ENCODE measurements around the gene RIC1.
"Not testable (repeated sequence)": the region's sequence is repeated elsewhere in the genome, so short reads cannot be mapped to it uniquely, and the experiment has no call there.

Gene RIC1

GRCh38 chr9:5787759-5788302 is 158.9 kb downstream of the RIC1 start:
- DNase-seq (ENCODE audit: low read depth in 2 of 2) = no peak

GRCh38 chr9:5789489-5789888 is 160.6 kb downstream of the RIC1 start:
- no peak for DNase-seq (ENCODE audit: low read depth in 2 of 2)

- no peak for DNase-seq (ENCODE audit: low read depth in 2 of 2)
Observed at GRCh38 chr9:5790923-5791322, 162.0 kb downstream of the RIC1 start.

GRCh38 chr9:5791870-5792269 is 163.0 kb downstream of the RIC1 start:
- no peak for DNase-seq (ENCODE audit: low read depth in 2 of 2)

DNA sequence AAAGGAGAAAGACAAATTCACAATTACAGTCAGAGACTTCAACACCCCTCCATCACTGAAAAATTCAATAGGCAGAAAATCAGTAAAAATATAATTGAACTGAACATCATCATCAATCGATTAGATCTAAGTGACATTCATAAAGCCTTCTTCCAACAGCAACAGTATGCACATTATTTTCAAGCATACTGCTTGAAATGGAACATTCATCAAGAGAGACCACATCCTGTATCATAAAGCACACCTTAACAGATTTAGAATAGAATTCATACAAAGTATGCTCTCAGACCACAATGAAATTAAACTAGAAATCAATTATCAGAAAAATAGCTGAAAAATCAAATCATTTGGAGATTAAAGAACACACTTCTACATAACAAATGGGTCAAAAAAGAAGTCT is 164.9 kb downstream of the RIC1 start:
- DNase-seq (ENCODE audit: low read depth in 2 of 2) = no peak

- DNase-seq (ENCODE audit: low read depth in 2 of 2) = no peak
Observed at GRCh38 chr9:5796298-5796697, 167.4 kb downstream of the RIC1 start.

GRCh38 chr9:5798581-5798980 is 169.7 kb downstream of the RIC1 start:
- no peak for DNase-seq (ENCODE audit: low read depth in 2 of 2)

GRCh38 chr9:5799314-5799713 is 170.4 kb downstream of the RIC1 start:
- no peak for DNase-seq (ENCODE audit: low read depth in 2 of 2)

DNA sequence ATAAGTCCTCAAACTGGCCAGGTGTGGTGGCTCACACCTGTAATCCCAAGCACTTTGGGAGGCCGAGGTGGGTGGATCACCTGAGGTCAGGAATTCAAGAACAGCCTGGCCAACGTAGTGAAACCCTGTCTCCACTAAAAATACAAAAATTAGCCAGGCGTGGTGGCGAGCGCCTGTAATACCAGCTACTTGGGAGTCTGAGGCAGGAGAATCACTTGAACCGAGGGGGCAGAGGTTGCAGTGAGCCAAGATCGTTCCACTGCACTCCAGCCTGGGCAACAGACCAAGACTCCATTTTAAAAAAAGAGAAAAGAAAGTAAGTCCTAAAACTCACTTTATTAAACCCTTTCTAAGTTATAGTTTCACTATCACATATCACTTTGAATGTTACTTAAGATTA is 171.5 kb downstream of the RIC1 start:
- not testable (repeated sequence) for DNase-seq (ENCODE audit: low read depth in 2 of 2)

- DNase-seq (ENCODE audit: low read depth in 2 of 2) = no peak
Observed at GRCh38 chr9:5800969-5801738, 172.2 kb downstream of the RIC1 start.

DNA sequence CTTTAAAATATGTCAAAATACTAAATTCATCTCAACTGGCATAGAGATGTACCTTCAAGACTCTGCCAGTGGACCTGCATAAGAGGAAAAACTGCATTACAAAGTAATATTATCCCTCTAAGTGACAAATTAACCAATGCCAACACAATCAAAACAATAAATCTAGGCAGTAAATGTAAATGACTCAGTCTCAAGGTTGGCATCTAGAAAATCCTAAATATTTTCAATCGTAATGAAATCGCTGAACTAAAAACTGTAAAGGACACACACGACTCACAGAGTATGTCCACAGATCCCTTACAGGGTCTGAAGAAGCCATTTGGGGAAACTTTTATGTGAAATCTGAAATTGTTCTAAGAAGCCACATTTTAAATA is 172.8 kb downstream of the RIC1 start:
- DNase-seq (ENCODE audit: low read depth in 2 of 2) = no peak

DNA sequence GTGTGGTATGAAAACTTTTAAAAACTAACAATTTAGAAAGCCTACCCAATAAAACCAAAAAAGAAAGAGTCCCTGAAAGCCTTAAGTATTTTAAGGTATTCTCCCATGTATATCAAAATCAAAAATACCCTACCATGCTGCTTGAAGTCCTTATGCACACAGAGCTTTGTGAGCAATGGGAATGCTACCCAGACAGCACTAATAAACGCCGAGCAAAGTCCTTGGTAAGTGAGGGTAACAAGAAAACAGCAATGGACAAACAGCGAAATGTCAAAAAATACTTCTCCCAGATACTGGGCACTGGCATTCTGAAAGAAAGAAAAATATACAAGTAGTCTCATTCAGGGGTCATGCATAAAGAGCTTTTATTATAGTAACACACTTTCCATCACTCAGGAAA is 176.6 kb downstream of the RIC1 start:
- DNase-seq (ENCODE audit: low read depth in 2 of 2) = no peak

GRCh38 chr9:5811751-5812150 is 182.8 kb downstream of the RIC1 start:
- DNase-seq (ENCODE audit: low read depth in 2 of 2) = no peak

GRCh38 chr9:5813824-5814223 is 184.9 kb downstream of the RIC1 start:
- no peak for DNase-seq (ENCODE audit: low read depth in 2 of 2)

GRCh38 chr9:5815461-5815860 is 186.6 kb downstream of the RIC1 start:
- no peak for DNase-seq (ENCODE audit: low read depth in 2 of 2)

DNA sequence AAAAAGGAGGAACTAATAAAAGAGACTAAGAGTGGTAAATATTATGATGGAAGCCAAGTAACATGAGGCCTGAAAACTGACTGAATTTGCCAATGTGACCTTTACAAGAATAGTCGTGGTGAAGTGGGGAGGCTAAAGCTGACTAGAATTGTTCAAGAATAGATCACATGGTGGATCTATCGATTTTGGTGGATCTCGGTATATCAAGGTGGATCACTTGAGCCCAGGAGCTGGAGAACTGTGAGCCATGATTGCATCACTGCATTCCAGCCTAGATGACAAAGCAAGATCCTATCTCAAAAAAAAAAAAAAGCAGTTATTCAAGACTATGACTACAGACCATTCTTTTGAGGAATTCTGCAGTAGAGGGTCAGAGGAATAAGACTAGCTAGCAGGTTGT is 189.0 kb downstream of the RIC1 start:
- no peak for DNase-seq (ENCODE audit: low read depth in 2 of 2)

- DNase-seq (ENCODE audit: low read depth in 2 of 2) = no peak
Observed at GRCh38 chr9:5818424-5819142, 189.7 kb downstream of the RIC1 start.

GRCh38 chr9:5819174-5819573 is 190.3 kb downstream of the RIC1 start:
- DNase-seq (ENCODE audit: low read depth in 2 of 2) = no peak

DNA sequence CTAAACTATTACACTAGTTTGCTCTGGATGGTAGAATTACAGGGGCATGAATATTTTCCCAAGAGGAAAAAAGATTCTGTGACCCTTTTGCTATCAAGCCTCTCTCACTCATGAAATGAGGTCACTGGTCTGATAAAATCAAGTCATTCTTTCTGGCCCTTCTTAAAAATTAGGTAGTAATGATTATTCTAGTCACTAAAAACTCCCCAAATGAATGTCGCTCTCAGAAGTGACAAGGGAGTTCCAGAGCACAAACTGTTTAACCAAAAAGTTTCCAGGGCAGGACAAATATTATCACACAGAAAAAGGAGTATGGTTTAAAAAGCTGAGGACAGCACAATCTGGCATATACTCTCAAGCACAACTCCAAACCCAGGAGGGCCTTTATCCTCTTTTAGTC is 191.5 kb downstream of the RIC1 start:
- DNase-seq (ENCODE audit: low read depth in 2 of 2) = no peak

GRCh38 chr9:5825223-5825622 is 196.3 kb downstream of the RIC1 start:
- no peak for DNase-seq (ENCODE audit: low read depth in 2 of 2)
